GM12873 (cell line): ENCODE results near the gene DOK3.

Experiments
- CTCF ChIP-seq: IDR thresholded peaks from 2 replicates; pipeline ENCODE4 v1.5.1; 2012; ENCODE audit warnings: low read depth, mild to moderate bottlenecking, moderate library complexity, low read length, control low read depth; ENCODE audit not compliant: insufficient read depth; ENCODE audit errors: missing control alignments

The DOK3 gene

GRCh38 chr5:177492841-177493240 is 16.8 kb downstream of the DOK3 start:
- TF ChIP-seq CTCF = no peak

- no peak for TF ChIP-seq CTCF
Measured at GRCh38 chr5:177491983-177492746, 17.5 kb downstream of the DOK3 start.

GRCh38 chr5:177491429-177491945 is 18.1 kb downstream of the DOK3 start:
- TF ChIP-seq CTCF = peak; percentile 60

GRCh38 chr5:177490992-177491391 is 18.6 kb downstream of the DOK3 start:
- no peak for TF ChIP-seq CTCF

GRCh38 chr5:177490311-177490991 is 19.2 kb downstream of the DOK3 start:
- TF ChIP-seq CTCF = no peak

- TF ChIP-seq CTCF = no peak
Measured at GRCh38 chr5:177489119-177489716, 20.4 kb downstream of the DOK3 start.

GRCh38 chr5:177487975-177488374 is 21.7 kb downstream of the DOK3 start:
- peak; percentile 31 for TF ChIP-seq CTCF
